Pancreas (tissue), 10 donors: ENCODE measurements around the gene OR2AG1. TPM values are rescaled to one million over a fixed set of nuclear protein-coding genes. Genes with fewer than 3 reads are reported as not detected.

ENCODE experiments used
- ATAC-seq, 4 donors: fragments of 200-7000 bp; cut with Tn5 transposase; one replicate each; pipeline versions ENCODE4 v1.8.0 to v1.9.1; 2020; ENCODE audit warnings: mild to moderate bottlenecking in 4 of 4, moderate library complexity in 4 of 4
- DNase-seq, 6 donors: peaks; one replicate each; pipeline ENCODE4 v3.0.0-alpha.2; 2020
- FAIRE-seq: peaks from 2 replicates; lab custom pipeline; 2012; peaks lifted over from hg19 to GRCh38; lab: Jason Lieb, UNC
- H3K27ac ChIP-seq, 4 donors: fragments of 200-600 bp; sonication (generic); 1 replicate in 3 of 4; 2 replicates in 1 of 4; pipeline versions ENCODE4 v1.5.0 to v1.8.0; 2020
- H3K27me3 ChIP-seq, 4 donors: fragments of 200-600 bp; one replicate each; pipeline ENCODE4 v1.8.0; 2021
- H3K36me3 ChIP-seq, 3 donors: fragments of 200-600 bp; sonication (generic) in 1 of 3; one replicate each; pipeline versions ENCODE4 v1.5.0 to v1.8.0; 2020 to 2021
- H3K4me1 ChIP-seq, 3 donors: fragments of 200-600 bp; one replicate each; pipeline ENCODE4 v1.8.0; 2021
- H3K4me3 ChIP-seq, 4 donors: fragments of 200-600 bp; sonication (generic) in 2 of 4; one replicate each; pipeline versions ENCODE4 v1.5.0 to v1.8.0; 2020 to 2021
- H3K9me3 ChIP-seq, 4 donors: fragments of 200-600 bp; one replicate each; pipeline ENCODE4 v1.8.0; 2021
- CTCF ChIP-seq, 4 donors: fragments of 200-600 bp; sonication (generic) in 3 of 4; IDR thresholded peaks; one replicate each; pipeline versions ENCODE4 v1.5.0 to v1.8.0; 2021; ENCODE audit warnings: antibody characterized with exemption in 4 of 4
- WGBS, 2 donors: extraction: QIAGEN DNeasy Blood & Tissue Kit; methylation state at CpG; one replicate each; pipeline ENCODE4 v1.1.7; 2013; 5-methylcytosine and 5-hydroxymethylcytosine counted together
- intact Hi-C, 3 donors: fragments of 100-400 bp; cut with DNase I; formaldehyde crosslinking; loops; one replicate each; pipeline versions ENCODE4 v1.11.1 to v1.14.2; 2022
- polyA plus RNA-seq, 2 donors: library from polyadenylated mRNA; stranded (reverse); fragments of 200-250 nt; gene quantifications; one replicate each; pipeline ENCODE4 v1.2.3, GENCODE V29; 2013
- total RNA-seq, 6 donors: library from RNA; stranded (reverse); fragmentation: NEBNext Ultra II Directional in 4 of 6; extraction: Animal tissue kit (Norgen Biotek cat#: 25700) in 4 of 6; gene quantifications; one replicate each; pipeline versions ENCODE4 v1.2.1 to v1.2.4, GENCODE V29; 2021 to 2023
- donor health status: healthy with polysubstance abuse.
- donor health status: DM: no; HTN: no; CAD: no; lungs with moderate emphysema.
- donor health status: DM: no; HTN: no; CAD: no.
- donor health status: control.
- donor health status: control.
- donor health status: Bipolar disorder and iron deficiency.
- donor health status: DM: yes; HTN: yes; CAD: no.
- donor health status: DM: no; HTN: no; CAD: no.
- donor health status: DM: no; HTN: no; CAD: no.
- donor health status: DM: yes; HTN: yes; CAD: no.

The OR2AG1 gene
- total and polyA plus RNA-seq, 8 donors, result not detected

GRCh38 chr11:6745465-6746015, 37.3 kb upstream of the OR2AG1 start:
- ATAC-seq (no peak), DNase-seq (no peak), FAIRE-seq (no peak)
- H3K36me3 ChIP-seq, result no peaks in the 10 kb centered on the region
- no peaks in the 10 kb centered on the region for H3K9me3 ChIP-seq
- H3K27me3 ChIP-seq, result no peaks in the 10 kb centered on the region
- intact Hi-C loops, result no loop called here
- 46 to 49% methylated on average over 2 of the region's 2 CpGs for WGBS, 2 donors
- TF ChIP-seq CTCF (IDR thresholded peaks at IDR 0.05), result no peak
- H3K27ac ChIP-seq, result peak overlapping the region in 2 of 4 donors; percentile 7 to 13
- peak overlapping the region in 1 of 4 donors; percentile 8 for H3K4me3 ChIP-seq
- H3K4me1 ChIP-seq, result no peaks in the 10 kb centered on the region

- intact Hi-C loops, result no loop called here
- H3K36me3 ChIP-seq, result no peaks in the 10 kb centered on the region
- H3K27ac ChIP-seq, result peak overlapping the region in 2 of 4 donors; percentile 7 to 13
- FAIRE-seq (no peak), DNase-seq (no peak), ATAC-seq (peak in 1 of 4 donors; percentile 46)
- peak overlapping the region in 1 of 4 donors; percentile 8 for H3K4me3 ChIP-seq
- H3K27me3 ChIP-seq, result no peaks in the 10 kb centered on the region
- H3K9me3 ChIP-seq, result no peaks in the 10 kb centered on the region
- TF ChIP-seq CTCF (IDR thresholded peaks at IDR 0.05), result no peak
- 64 to 68% methylated on average over 5 of the region's 5 CpGs for WGBS, 2 donors
- H3K4me1 ChIP-seq, result no peaks in the 10 kb centered on the region
Observed at GRCh38 chr11:6746086-6746618, 36.7 kb upstream of the OR2AG1 start.

- no peak overlapping the region for H3K4me3 ChIP-seq
- intact Hi-C loops, result no loop called here
- TF ChIP-seq CTCF (IDR thresholded peaks at IDR 0.05), result no peak
- 57 to 71% methylated on average over 1 of the region's 1 CpG for WGBS, 2 donors
- no peak for DNase-seq
- peak overlapping the region in 2 of 4 donors; percentile 7 to 13 for H3K27ac ChIP-seq
- no peaks in the 10 kb centered on the region for H3K36me3 ChIP-seq
- H3K27me3 ChIP-seq, result no peaks in the 10 kb centered on the region
- no peak for FAIRE-seq
- ATAC-seq, result no peak
- no peaks in the 10 kb centered on the region for H3K9me3 ChIP-seq
- H3K4me1 ChIP-seq, result no peaks in the 10 kb centered on the region
Observed at GRCh38 chr11:6746626-6747025, 36.2 kb upstream of the OR2AG1 start.

GRCh38 chr11:6747097-6747668, 35.6 kb upstream of the OR2AG1 start:
- intact Hi-C loops, result no loop called here
- TF ChIP-seq CTCF (IDR thresholded peaks at IDR 0.05), result no peak
- no peaks in the 10 kb centered on the region for H3K36me3 ChIP-seq
- ATAC-seq (no peak), FAIRE-seq (no peak), DNase-seq (no peak)
- H3K27me3 ChIP-seq, result no peaks in the 10 kb centered on the region
- WGBS, 2 donors, result 81 to 87% methylated on average over 3 of the region's 3 CpGs
- H3K4me3 ChIP-seq, result no peak overlapping the region
- peak overlapping the region in 1 of 4 donors; percentile 7 for H3K27ac ChIP-seq
- no peaks in the 10 kb centered on the region for H3K4me1 ChIP-seq
- no peaks in the 10 kb centered on the region for H3K9me3 ChIP-seq
